ENCODE data around the gene ADGRB2.

DNA sequence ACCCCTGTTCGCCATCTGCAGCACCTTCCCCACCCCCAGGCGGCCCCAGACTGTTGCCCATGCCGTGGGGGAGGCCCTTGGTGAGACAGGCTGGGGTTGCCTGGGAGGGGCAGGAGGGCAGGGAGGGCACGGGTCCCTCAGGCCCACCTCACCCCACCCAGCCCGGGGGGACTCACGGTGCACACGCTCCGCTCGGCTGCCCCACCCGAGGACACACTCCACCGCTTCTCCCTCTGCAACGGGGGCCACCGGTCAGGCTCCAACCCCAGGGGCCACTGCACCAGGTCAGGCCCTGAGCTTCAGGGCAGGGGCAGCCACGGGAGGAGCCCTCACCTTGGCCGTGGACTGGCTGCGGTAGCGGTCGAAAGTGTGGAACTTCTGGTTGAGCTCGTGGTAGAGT lies 36.3 kb downstream of the ADGRB2 start:
- no peak for TF ChIP-seq POLR2A (IDR thresholded peaks at IDR 0.05)
- TF ChIP-seq, protein P1, sequence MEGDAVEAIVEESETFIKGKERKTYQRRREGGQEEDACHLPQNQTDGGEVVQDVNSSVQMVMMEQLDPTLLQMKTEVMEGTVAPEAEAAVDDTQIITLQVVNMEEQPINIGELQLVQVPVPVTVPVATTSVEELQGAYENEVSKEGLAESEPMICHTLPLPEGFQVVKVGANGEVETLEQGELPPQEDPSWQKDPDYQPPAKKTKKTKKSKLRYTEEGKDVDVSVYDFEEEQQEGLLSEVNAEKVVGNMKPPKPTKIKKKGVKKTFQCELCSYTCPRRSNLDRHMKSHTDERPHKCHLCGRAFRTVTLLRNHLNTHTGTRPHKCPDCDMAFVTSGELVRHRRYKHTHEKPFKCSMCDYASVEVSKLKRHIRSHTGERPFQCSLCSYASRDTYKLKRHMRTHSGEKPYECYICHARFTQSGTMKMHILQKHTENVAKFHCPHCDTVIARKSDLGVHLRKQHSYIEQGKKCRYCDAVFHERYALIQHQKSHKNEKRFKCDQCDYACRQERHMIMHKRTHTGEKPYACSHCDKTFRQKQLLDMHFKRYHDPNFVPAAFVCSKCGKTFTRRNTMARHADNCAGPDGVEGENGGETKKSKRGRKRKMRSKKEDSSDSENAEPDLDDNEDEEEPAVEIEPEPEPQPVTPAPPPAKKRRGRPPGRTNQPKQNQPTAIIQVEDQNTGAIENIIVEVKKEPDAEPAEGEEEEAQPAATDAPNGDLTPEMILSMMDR (IDR thresholded peaks at IDR 0.05), result no peak
